ENCODE measurements around the gene RAX2. TPM values are rescaled to one million over a fixed set of nuclear protein-coding genes. Genes with fewer than 3 reads are reported as not detected.

The RAX2 gene
- total RNA-seq, 1 donor from 2014 or later: not detected

DNA sequence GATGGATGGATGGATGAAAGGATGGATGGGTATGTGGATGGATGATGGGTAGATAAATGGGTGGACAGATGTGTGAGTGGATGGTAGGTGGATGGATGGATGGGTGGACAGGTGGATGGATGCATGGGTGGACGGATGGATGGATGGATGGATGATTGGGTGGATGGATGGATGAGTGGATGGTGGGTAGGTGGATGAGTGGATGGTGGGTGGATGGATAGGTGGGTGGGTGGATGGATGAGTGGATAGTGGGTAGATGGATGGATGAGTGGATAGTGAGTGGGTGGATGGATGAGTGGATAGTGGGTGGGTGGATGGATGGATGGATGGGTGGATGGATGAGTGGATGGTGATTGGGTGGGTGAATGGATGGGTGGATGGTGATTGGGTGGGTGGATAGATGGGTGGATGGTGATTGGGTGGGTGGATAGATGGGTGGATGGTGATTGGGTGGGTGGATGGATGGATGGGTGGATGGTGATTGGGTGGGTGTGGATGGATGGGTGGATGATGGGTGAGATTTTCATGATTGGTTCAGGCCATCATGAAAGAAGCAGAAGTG, 4.5 kb upstream of the RAX2 start:
- intact Hi-C loops (cut with DNase I): no loop called here
- no peaks in the 10 kb centered on the region for H3K27me3 ChIP-seq

DNA sequence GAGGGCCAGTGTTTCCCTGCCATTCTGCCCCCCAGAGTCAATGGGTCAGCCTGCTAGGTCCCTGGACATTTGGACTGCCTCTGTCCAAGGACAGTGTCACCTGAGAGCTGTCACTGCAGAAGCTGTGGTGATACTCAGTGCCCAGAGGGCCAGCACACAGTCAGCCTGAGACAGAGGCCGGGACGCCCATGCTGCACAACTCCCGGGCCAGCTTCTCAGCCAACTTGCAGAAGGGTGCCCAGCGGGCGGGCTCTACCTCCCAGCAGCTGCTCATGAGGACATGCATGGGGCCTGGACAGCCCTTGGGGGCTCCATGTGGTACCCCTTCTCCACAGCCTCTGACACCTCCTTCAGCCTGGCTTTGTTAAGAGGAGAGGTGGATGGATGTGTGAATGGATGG, 3.8 kb upstream of the RAX2 start:
- Histone ChIP-seq H3K27me3 (no peaks in the 10 kb centered on the region), H3K4me3 (no peak overlapping the region), H3K9me3 (no peaks in the 10 kb centered on the region), H3K4me1 (no peaks in the 10 kb centered on the region), H3K27ac (no peak overlapping the region), H3K36me3 (no peaks in the 10 kb centered on the region)
- intact Hi-C loops (cut with DNase I): no loop called here
- DNase-seq (ENCODE audit: extremely low spot score in 2 of 2): no peak
- TF ChIP-seq, protein P1, sequence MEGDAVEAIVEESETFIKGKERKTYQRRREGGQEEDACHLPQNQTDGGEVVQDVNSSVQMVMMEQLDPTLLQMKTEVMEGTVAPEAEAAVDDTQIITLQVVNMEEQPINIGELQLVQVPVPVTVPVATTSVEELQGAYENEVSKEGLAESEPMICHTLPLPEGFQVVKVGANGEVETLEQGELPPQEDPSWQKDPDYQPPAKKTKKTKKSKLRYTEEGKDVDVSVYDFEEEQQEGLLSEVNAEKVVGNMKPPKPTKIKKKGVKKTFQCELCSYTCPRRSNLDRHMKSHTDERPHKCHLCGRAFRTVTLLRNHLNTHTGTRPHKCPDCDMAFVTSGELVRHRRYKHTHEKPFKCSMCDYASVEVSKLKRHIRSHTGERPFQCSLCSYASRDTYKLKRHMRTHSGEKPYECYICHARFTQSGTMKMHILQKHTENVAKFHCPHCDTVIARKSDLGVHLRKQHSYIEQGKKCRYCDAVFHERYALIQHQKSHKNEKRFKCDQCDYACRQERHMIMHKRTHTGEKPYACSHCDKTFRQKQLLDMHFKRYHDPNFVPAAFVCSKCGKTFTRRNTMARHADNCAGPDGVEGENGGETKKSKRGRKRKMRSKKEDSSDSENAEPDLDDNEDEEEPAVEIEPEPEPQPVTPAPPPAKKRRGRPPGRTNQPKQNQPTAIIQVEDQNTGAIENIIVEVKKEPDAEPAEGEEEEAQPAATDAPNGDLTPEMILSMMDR (IDR thresholded peaks at IDR 0.05): no peak
- TF ChIP-seq POLR2AphosphoS5 (IDR thresholded peaks at IDR 0.05; ENCODE audit: insufficient read depth in 1 of 2, low read depth in 1 of 2) (no peak), POLR2A (IDR thresholded peaks at IDR 0.05) (no peak)

More for the DNA sequence above, 4.5 kb upstream of the RAX2 start:
- H3K4me1 ChIP-seq: no peaks in the 10 kb centered on the region
- H3K9me3 ChIP-seq: peaks cover 4% of the 10 kb centered on the region
- H3K27ac ChIP-seq: no peak overlapping the region
- no peaks in the 10 kb centered on the region for H3K36me3 ChIP-seq
- no peak for DNase-seq (ENCODE audit: extremely low spot score in 2 of 2)
- H3K4me3 ChIP-seq: no peak overlapping the region
- TF ChIP-seq POLR2A (IDR thresholded peaks at IDR 0.05) (no peak), POLR2AphosphoS5 (IDR thresholded peaks at IDR 0.05; ENCODE audit: insufficient read depth in 1 of 2, low read depth in 1 of 2) (no peak)
- TF ChIP-seq, protein P1 (IDR thresholded peaks at IDR 0.05): no peak

DNA sequence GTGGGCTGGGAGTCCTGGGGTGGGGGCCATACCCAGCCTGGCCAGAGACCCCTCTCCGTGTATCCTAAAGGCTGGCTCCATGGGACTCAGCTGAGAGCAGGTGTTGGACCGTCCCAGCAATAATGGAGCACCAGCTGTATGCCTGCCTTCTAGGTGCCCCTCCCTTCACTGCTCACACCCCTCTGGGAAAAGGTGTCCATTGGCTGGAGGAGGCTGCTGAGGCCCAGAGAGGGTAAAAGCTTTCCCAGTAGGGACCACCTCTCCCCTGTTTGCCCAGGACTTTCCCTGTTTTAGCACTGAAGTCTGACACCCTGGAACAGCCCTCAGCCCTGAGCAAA, 3.3 kb upstream of the RAX2 start:
- TF ChIP-seq, protein P1 (IDR thresholded peaks at IDR 0.05): no peak
- TF ChIP-seq POLR2A (IDR thresholded peaks at IDR 0.05) (no peak), POLR2AphosphoS5 (IDR thresholded peaks at IDR 0.05; ENCODE audit: insufficient read depth in 1 of 2, low read depth in 1 of 2) (no peak)
- intact Hi-C loops (cut with DNase I): no loop called here
- Histone ChIP-seq H3K4me3 (no peak overlapping the region), H3K36me3 (no peaks in the 10 kb centered on the region), H3K27me3 (no peaks in the 10 kb centered on the region), H3K4me1 (no peaks in the 10 kb centered on the region), H3K9me3 (no peaks in the 10 kb centered on the region), H3K27ac (no peak overlapping the region)
- DNase-seq (ENCODE audit: extremely low spot score in 2 of 2): no peak

DNA sequence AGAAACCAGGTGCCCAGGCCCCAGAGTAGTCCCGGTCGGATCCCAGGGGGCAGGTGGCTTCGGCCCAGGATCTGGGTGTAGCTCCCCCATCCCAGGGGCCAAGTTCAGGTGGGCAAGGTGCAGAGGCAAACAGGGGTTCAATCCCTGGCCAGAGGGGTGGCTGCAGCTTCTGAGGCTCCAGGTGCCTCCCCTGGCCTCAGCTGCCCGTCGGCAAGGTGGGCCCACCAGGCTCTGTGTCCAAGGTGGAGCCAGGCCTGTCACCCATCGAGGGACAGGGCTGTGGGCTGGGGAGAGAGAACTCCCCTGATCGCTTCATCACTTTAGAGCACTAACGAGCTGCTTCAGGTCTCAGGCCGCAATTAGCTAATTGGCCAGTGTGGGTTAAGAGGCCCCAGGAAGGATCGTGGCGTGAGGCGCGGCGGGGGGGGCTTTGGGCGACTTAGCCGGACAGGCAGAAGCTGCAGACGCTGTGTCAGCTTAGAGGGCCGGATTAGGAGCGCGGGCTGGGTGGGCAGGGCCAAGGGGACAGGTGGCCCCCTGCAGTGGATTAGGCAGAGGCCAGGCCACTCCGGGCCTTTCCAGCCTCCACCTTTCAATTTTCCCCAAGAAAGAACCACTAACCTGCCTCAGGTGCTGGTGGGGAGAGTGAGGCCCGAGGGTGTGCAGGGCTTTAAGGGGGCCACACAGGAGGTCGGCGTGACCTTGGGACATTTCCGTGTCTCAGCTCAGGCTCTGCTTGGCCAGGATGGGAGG, 2.8 kb upstream of the RAX2 start:
- Histone ChIP-seq H3K4me3 (no peak overlapping the region), H3K9me3 (no peaks in the 10 kb centered on the region), H3K36me3 (no peaks in the 10 kb centered on the region), H3K4me1 (no peaks in the 10 kb centered on the region), H3K27me3 (no peaks in the 10 kb centered on the region), H3K27ac (no peak overlapping the region)
- no peak for DNase-seq (ENCODE audit: extremely low spot score in 2 of 2)
- intact Hi-C loops (cut with DNase I): no loop called here
- TF ChIP-seq POLR2A (IDR thresholded peaks at IDR 0.05) (no peak), POLR2AphosphoS5 (IDR thresholded peaks at IDR 0.05; ENCODE audit: insufficient read depth in 1 of 2, low read depth in 1 of 2) (no peak)
- TF ChIP-seq, protein P1 (IDR thresholded peaks at IDR 0.05): no peak

DNA sequence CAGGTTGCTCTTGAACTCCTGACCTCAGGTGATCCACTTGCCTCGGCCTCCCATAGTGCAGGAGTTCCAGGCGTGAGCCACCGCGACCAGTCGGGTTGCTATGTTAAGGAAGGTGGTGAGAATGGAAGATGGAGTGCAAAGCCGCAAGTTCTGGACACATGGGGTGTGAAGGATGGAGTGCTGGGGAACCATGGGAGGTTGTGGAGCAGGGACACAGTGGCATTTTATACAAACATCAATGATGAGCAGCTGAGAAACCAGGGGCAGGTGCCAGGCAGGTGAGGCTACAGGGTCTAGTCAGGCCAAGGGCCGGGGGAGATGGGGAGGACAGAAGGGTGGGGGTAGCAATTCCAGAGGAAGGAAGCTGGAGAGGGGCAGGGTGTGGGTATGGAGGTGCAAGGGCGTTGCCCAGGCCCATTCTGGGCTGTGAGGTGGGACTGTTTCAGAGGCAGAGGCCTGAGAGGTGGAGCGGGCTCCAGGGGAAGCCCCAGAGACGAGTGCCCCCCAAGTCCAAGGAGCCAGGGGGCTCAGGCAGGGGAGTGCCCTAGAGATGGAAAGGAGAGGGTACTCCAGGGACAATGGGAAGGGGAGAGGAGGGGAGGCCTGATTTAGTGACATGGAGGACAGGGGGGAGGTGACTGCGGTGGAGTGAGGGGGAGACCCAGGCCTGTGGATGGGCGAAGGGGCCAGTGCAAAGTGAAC, 1.9 kb upstream of the RAX2 start:
- DNase-seq (ENCODE audit: extremely low spot score in 2 of 2): no peak

More for the DNA sequence above, 1.9 kb upstream of the RAX2 start:
- H3K4me1 ChIP-seq: no peaks in the 10 kb centered on the region
- H3K27ac ChIP-seq: no peak overlapping the region
- no peak for TF ChIP-seq POLR2AphosphoS5 (IDR thresholded peaks at IDR 0.05; ENCODE audit: insufficient read depth in 1 of 2, low read depth in 1 of 2)
- TF ChIP-seq POLR2A (IDR thresholded peaks at IDR 0.05): no peak
- TF ChIP-seq, protein P1 (IDR thresholded peaks at IDR 0.05): no peak
- intact Hi-C loops (cut with DNase I): no loop called here
- H3K36me3 ChIP-seq: no peaks in the 10 kb centered on the region
- H3K4me3 ChIP-seq: no peak overlapping the region
- H3K9me3 ChIP-seq: no peaks in the 10 kb centered on the region
- H3K27me3 ChIP-seq: no peaks in the 10 kb centered on the region
